Endothelial cell of umbilical vein (primary cell): ENCODE data around the gene REPS2. TPM values are rescaled to one million over a fixed set of nuclear protein-coding genes. Genes with fewer than 3 reads are reported as not detected.

Experiments
- BruUV-seq: library from RNA; stranded (reverse); fragments of 400-500 nt; replicated peaks from 2 replicates; lab custom pipeline; 2021; lab: Mats Ljungman, UMichigan
- CTCF ChIA-PET: fragments of 300-600, 350-600 bp; sonication (Branson Sonifier 250); formaldehyde crosslinking; loops from one replicate; lab custom pipeline; 2021; ENCODE audit warnings: antibody characterized with exemption, inconsistent platforms; lab: Charles Lee
- POLR2A ChIA-PET: fragments of 300-600, 350-600 bp; sonication (Branson Sonifier 250); formaldehyde crosslinking; loops from one replicate; lab custom pipeline; 2021; ENCODE audit warnings: antibody characterized with exemption, inconsistent platforms; lab: Charles Lee
- DNase-seq: peaks from one replicate; pipeline ENCODE4 v3.0.0-alpha.2; 2011; ENCODE audit warnings: low read depth, low spot score
- FAIRE-seq: peaks from 2 replicates; lab custom pipeline; 2011; peaks lifted over from hg19 to GRCh38; lab: Jason Lieb, UNC
- H2AFZ ChIP-seq: 2 replicates; pipeline ENCODE4 v1.6.0; 2012; ENCODE audit warnings: low read depth, low read length, control low read depth, inconsistent platforms
- H3K27ac ChIP-seq: 2 replicates; pipeline ENCODE4 v1.5.1; 2011; ENCODE audit warnings: low read depth, mild to moderate bottlenecking, control low read depth, low read length, moderate library complexity; ENCODE audit not compliant: insufficient read depth
- H3K27me3 ChIP-seq, 2 experiments: 2 replicates each; pipeline versions ENCODE4 v1.6.0 to v1.6.1; 2011; ENCODE audit warnings: low read length in 2 of 2, mixed read lengths in 1 of 2; ENCODE audit not compliant: control insufficient read depth in 2 of 2, insufficient read depth in 2 of 2
- H3K36me3 ChIP-seq, 2 experiments: 2 replicates in 1 of 2; 3 replicates in 1 of 2; pipeline ENCODE4 v1.5.1; 2011; ENCODE audit warnings: low read length in 2 of 2, mild to moderate bottlenecking in 1 of 2, moderate library complexity in 1 of 2; ENCODE audit not compliant: control insufficient read depth in 2 of 2, insufficient read depth in 2 of 2; ENCODE audit errors: extremely low read depth in 1 of 2
- H3K4me1 ChIP-seq: 3 replicates; pipeline ENCODE4 v1.5.1; 2011; ENCODE audit warnings: mild to moderate bottlenecking, low read length; ENCODE audit not compliant: control insufficient read depth, insufficient read depth; ENCODE audit errors: extremely low read depth
- H3K4me2 ChIP-seq: 2 replicates; pipeline ENCODE4 v1.6.1; 2011; ENCODE audit warnings: low read length, control low read depth, mixed read lengths; ENCODE audit not compliant: insufficient read depth
- H3K4me3 ChIP-seq, 3 experiments: fragments of 200-600 bp in 1 of 3; sonication (generic), shearing (Covaris generic) in 1 of 3; replicated peaks in 1 of 3; 2 replicates each; pipeline ENCODE4 v1.5.1; 2011 to 2016; ENCODE audit warnings: control low read depth in 3 of 3, low read length in 3 of 3, mild to moderate bottlenecking in 2 of 3, inconsistent platforms in 1 of 3, low read depth in 1 of 3, moderate library complexity in 1 of 3; ENCODE audit not compliant: insufficient read depth in 1 of 3
- H3K79me2 ChIP-seq: 2 replicates; pipeline ENCODE4 v1.6.0; 2012; ENCODE audit warnings: low read length, inconsistent platforms; ENCODE audit not compliant: control insufficient read depth, insufficient read depth
- H3K9ac ChIP-seq: replicated peaks from 2 replicates; pipeline ENCODE3; 2011; ENCODE audit warnings: low read length, control low read depth; ENCODE audit not compliant: insufficient read depth; ENCODE audit errors: extremely low read depth
- H3K9me1 ChIP-seq: replicated peaks from 3 replicates; pipeline ENCODE4 v1.6.0; 2011; ENCODE audit warnings: mild to moderate bottlenecking, low read length; ENCODE audit not compliant: control insufficient read depth, insufficient read depth; ENCODE audit errors: extremely low read depth
- H3K9me3 ChIP-seq: replicated peaks from 2 replicates; pipeline ENCODE4 v1.5.1; 2012; ENCODE audit warnings: low read length, inconsistent platforms; ENCODE audit not compliant: control insufficient read depth, insufficient read depth
- H4K20me1 ChIP-seq: replicated peaks from 2 replicates; pipeline ENCODE3; 2011; ENCODE audit warnings: mild to moderate bottlenecking, low read length; ENCODE audit not compliant: control insufficient read depth, insufficient read depth; ENCODE audit errors: extremely low read depth
- FOS ChIP-seq: IDR thresholded peaks from 2 replicates; pipeline ENCODE4 v1.6.1; 2011; ENCODE audit warnings: mild to moderate bottlenecking, low read length, moderate library complexity, borderline replicate concordance; ENCODE audit not compliant: insufficient read depth
- GATA2 ChIP-seq: IDR thresholded peaks from 2 replicates; pipeline ENCODE4 v1.7.0; 2011; ENCODE audit warnings: low read depth, mild to moderate bottlenecking, moderate library complexity, mixed read lengths, low read length; ENCODE audit not compliant: insufficient read length, insufficient read depth
- JUN ChIP-seq: IDR thresholded peaks from 2 replicates; pipeline ENCODE4 v1.6.1; 2011; ENCODE audit warnings: borderline replicate concordance, low read depth; ENCODE audit not compliant: insufficient read length, insufficient read depth
- MYC ChIP-seq: IDR thresholded peaks from one replicate; pipeline ENCODE4 v1.6.1; 2011; ENCODE audit warnings: mild to moderate bottlenecking, low read depth, low read length
- POLR2AphosphoS5 ChIP-seq: IDR thresholded peaks from 2 replicates; pipeline ENCODE4 v1.6.1; 2012; ENCODE audit warnings: low read depth, mild to moderate bottlenecking, control low read depth, low read length, moderate library complexity; ENCODE audit not compliant: insufficient read depth
- dilution Hi-C: fragments of 300-500 bp; cut with MboI; formaldehyde crosslinking; loops from one replicate; pipeline ENCODE4 v1.15.0; 2019; ENCODE audit warnings: low sequenced_read_pairs; ENCODE audit not compliant: extremely low pct_ligation_motif_present
- intact Hi-C: fragments of 100-400 bp; cut with micrococcal nuclease; formaldehyde crosslinking; loops from one replicate; pipeline ENCODE4 v1.10.0; 2022
- polyA plus RNA-seq, 4 experiments: library from polyadenylated mRNA; depleted of rRNA in 3 of 4; stranded (reverse) in 3 of 4; unstranded in 1 of 4; fragments of >200 nt; gene quantifications; 2 replicates each; pipeline versions ENCODE4 v1.2.1 to v1.2.3, GENCODE V29; 2011 to 2012; ENCODE audit warnings: missing spikeins in 1 of 4
- total RNA-seq: library from RNA; stranded (reverse); gene quantifications from 2 replicates; pipeline ENCODE4 v1.2.3, GENCODE V29; 2021
- TF ChIP-seq, protein P1 (sequence below): IDR thresholded peaks from 2 replicates; pipeline ENCODE4 v1.6.1; 2011; ENCODE audit not compliant: insufficient read depth, insufficient read length

REPS2 gene
- total and polyA plus RNA-seq, 2 donors (not counting 3 experiments of a cell fraction or from before 2014, with no cell fraction given) = 0.91 to 2.6 TPM

DNA sequence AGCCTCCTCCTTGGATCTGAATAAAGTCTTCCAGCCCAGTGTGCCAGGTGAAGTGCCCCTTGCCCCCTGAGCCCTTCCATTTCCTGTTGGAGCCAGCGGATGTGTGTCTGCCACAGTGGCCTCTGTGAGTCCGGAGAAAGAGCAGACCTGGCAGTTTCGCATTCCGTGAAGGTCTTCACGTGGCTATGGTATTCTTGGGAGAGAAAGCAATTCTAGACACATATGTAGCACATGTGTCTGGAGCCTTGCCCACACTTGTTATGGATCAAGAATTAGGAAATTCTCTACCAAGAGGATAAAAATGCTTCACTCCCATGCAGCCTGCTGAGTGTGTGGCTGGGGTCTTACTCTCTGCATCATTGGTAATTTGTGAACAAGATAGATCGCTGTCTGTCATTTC, 130.9 kb downstream of the REPS2 start:
- H2AFZ ChIP-seq = no peak overlapping the region
- no peaks in the 10 kb centered on the region for H3K9me3 ChIP-seq
- dilution Hi-C loops (no loop called here), intact Hi-C loops (no loop called here)
- H3K4me2 ChIP-seq = no peak overlapping the region
- no peaks in the 10 kb centered on the region for H3K36me3 ChIP-seq
- peak overlapping the region; percentile 28 for H3K27ac ChIP-seq
- peak; percentile 61 for FAIRE-seq
- no peak overlapping the region for H3K4me3 ChIP-seq
- H3K79me2 ChIP-seq = no peaks in the 10 kb centered on the region
- peaks cover 14% of the 10 kb centered on the region for H3K4me1 ChIP-seq
- ChIA-PET CTCF (interaction anchor here (1.2 to 1.5 kb wide), 2 partner anchors 31 to 185 kb away, joined by 4 to 5 read pairs; no protein-coding TSS in a partner anchor), POLR2A (no interaction called here)
- no TSS peak for BruUV-seq
- H3K9ac ChIP-seq = no peak overlapping the region
- no peaks in the 10 kb centered on the region for H3K27me3 ChIP-seq
- H3K9me1 ChIP-seq = no peaks in the 10 kb centered on the region
- H4K20me1 ChIP-seq = no peaks in the 10 kb centered on the region
- DNase-seq = no peak
- TF ChIP-seq FOS (no peak), POLR2AphosphoS5 (no peak), MYC (no peak)
- TF ChIP-seq, protein P1, sequence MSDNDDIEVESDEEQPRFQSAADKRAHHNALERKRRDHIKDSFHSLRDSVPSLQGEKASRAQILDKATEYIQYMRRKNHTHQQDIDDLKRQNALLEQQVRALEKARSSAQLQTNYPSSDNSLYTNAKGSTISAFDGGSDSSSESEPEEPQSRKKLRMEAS = no peak

DNA sequence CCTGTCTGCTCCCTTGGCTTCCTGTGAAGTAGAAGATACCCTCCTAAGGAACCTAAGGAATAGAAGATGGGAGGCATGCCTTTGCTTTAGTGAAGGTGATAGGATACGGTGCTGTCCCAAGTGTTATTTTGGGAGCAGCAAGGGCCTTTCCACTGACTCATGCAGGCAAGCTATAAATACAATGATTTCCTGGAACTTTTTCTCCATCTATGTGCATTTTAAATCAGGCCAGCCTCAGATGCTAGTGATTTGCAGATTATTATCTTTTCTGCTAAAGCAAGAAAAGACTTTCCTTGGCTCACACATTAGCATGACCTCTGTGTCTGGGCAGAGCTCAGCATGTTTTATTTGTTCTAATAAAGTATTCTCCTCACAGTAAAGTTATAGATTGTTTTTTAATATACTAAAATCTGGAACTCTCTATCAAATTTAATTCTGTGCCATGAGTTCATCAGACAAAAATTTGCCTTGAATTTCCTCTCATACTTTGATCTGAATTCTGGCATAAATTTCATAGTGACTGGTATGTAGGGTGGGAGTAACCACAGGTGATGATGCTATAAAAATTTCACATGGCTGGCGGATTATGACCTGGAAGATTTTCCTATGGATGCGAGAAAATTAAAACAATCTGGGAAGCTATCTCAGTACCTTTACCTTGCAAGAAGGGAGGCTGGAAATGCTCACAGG, 131.7 kb downstream of the REPS2 start:
- ChIA-PET POLR2A (no interaction called here), CTCF (interaction anchor here (1.2 to 1.5 kb wide), 3 partner anchors 32 to 252 kb away, joined by 4 to 5 read pairs (median 5); no protein-coding TSS in a partner anchor)
- Histone ChIP-seq H3K27me3 (no peaks in the 10 kb centered on the region), H3K27ac (peak overlapping the region; percentile 28), H3K9me3 (no peaks in the 10 kb centered on the region), H3K9me1 (no peaks in the 10 kb centered on the region), H3K9ac (peak overlapping the region; percentile 13), H3K36me3 (no peaks in the 10 kb centered on the region), H2AFZ (no peak overlapping the region), H3K79me2 (no peaks in the 10 kb centered on the region), H3K4me1 (peaks cover 14% of the 10 kb centered on the region), H3K4me2 (peak overlapping the region; percentile 34), H4K20me1 (no peaks in the 10 kb centered on the region), H3K4me3 (no peak overlapping the region)
- peak; percentile 55 for TF ChIP-seq GATA2
- TF ChIP-seq, protein P1 = no peak
- TF ChIP-seq JUN = no peak
- intact Hi-C loops = no loop called here
- FAIRE-seq (peak; percentile 89), DNase-seq (peak; percentile 26)
- no TSS peak for BruUV-seq
- dilution Hi-C loops = no loop called here
